ENCODE data around the gene SH3D19. TPM values are rescaled to one million over a fixed set of nuclear protein-coding genes. Genes with fewer than 3 reads are reported as not detected.

The SH3D19 gene, protein sequence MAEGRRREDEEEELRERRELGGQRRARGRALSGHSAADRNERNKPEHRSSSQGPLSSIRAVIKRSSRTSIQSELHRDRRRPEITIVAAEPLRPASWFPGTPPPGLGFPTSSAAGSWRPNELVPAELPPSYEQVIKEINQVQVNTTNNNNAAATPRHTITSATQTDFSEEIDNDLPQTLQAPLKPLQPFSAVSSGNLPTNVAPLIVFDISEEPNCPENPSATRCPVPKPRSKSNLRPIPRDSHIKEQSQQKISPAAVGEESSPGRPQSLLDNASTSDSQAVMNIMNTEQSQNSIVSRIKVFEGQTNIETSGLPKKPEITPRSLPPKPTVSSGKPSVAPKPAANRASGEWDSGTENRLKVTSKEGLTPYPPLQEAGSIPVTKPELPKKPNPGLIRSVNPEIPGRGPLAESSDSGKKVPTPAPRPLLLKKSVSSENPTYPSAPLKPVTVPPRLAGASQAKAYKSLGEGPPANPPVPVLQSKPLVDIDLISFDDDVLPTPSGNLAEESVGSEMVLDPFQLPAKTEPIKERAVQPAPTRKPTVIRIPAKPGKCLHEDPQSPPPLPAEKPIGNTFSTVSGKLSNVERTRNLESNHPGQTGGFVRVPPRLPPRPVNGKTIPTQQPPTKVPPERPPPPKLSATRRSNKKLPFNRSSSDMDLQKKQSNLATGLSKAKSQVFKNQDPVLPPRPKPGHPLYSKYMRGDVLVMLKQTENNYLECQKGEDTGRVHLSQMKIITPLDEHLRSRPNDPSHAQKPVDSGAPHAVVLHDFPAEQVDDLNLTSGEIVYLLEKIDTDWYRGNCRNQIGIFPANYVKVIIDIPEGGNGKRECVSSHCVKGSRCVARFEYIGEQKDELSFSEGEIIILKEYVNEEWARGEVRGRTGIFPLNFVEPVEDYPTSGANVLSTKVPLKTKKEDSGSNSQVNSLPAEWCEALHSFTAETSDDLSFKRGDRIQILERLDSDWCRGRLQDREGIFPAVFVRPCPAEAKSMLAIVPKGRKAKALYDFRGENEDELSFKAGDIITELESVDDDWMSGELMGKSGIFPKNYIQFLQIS
- 18.8 and 19.1 TPM in 2 replicates for polyA plus RNA-seq (2013)

DNA sequence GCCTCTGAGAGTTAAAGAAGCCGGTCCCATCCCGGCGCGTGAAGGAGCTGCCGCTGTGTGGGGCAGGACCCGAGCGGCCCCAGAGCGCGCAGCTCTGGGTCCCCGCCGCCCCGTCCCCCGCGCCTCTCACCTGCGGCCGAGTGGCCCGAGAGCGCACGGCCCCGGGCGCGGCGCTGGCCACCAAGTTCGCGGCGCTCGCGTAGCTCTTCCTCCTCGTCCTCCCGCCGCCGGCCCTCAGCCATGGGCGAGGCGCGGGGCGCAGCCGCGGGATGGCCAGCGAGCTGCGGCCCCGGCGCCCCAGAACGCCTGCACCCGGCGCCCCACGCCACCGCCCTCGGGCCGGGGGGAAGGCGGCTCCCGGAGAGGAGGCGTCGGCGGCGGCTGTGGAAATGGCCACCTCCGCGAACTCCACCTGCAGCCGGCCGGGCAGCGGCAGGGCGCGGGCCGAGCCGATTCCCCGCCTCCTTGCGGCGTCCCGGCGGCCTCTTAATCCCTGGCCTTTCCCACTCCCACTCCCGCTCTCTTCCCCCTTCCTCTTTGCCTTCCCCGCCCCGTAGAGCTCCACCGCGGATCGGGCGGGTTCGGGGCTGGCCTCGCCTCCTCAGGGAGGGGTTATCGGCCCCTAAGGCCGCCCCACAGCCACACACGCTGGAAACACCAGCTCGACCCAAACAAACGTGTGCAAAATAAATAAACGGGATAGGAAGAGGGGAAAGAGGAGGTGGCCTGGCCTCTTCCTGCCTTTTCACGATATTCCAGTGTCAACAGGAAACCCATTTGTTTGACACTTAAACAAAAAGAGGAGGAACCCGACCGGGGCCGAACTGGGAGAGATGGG lies at the start of gene SH3D19:
TSS of gene SH3D19 (minus strand) at position 495 of the 838 bp plus-strand sequence. CDS start at position 242, 253 bp downstream.
- Histone ChIP-seq H3K4me1 (ENCODE audit: control insufficient read depth in 1 of 2, insufficient read depth in 2 of 2, low read length in 2 of 2) (peaks cover 0 to 5% of the 10 kb centered on the region in 2 experiments), H3K18ac (ENCODE audit: low read length) (peak within 1 kb of the TSS; percentile 44), H3K4me2 (ENCODE audit: low read length) (peak within 1 kb of the TSS; percentile 79), H2AK5ac (ENCODE audit: low read length) (no peak within 1 kb of the TSS), H3K36me3 (ENCODE audit: control insufficient read depth in 1 of 2, insufficient read depth in 2 of 2, low read length in 2 of 2) (no peaks in the 10 kb centered on the region), H4K91ac (ENCODE audit: low read depth, low read length) (peak within 1 kb of the TSS; percentile 58), H3K9me3 (ENCODE audit: insufficient read depth, low read depth, low read length) (no peaks in the 10 kb centered on the region), H3K79me2 (ENCODE audit: control insufficient read depth, insufficient read depth, low read length, poor library complexity) (peaks cover 7% of the 10 kb centered on the region), H2AFZ (ENCODE audit: insufficient read depth, low read length, poor library complexity) (peak within 1 kb of the TSS; percentile 64), H4K8ac (ENCODE audit: low read depth, low read length) (peak within 1 kb of the TSS; percentile 40), H3K23ac (ENCODE audit: low read length) (no peak within 1 kb of the TSS), H2BK120ac (ENCODE audit: insufficient read depth, low read length, poor library complexity) (peak within 1 kb of the TSS; percentile 62), H3K9ac (ENCODE audit: low read length) (peak within 1 kb of the TSS; percentile 80), H2BK5ac (ENCODE audit: low read depth, low read length, poor library complexity) (peak within 1 kb of the TSS; percentile 55), H3K27me3 (ENCODE audit: insufficient read depth, low read length) (no peaks in the 10 kb centered on the region), H4K12ac (ENCODE audit: low read depth, low read length) (peak within 1 kb of the TSS; percentile 67), H3K4me3 (ENCODE audit: low read depth, low read length) (peak within 1 kb of the TSS; percentile 83), H2BK12ac (ENCODE audit: low read length) (no peak within 1 kb of the TSS), H3K79me1 (ENCODE audit: low read length) (peaks cover 12% of the 10 kb centered on the region), H3K27ac (ENCODE audit: low read depth, low read length) (peak within 1 kb of the TSS; percentile 85), H3K4ac (ENCODE audit: low read depth, low read length) (peak within 1 kb of the TSS; percentile 31), H3K14ac (ENCODE audit: low read length) (peak within 1 kb of the TSS; percentile 48)
- no CpG with 5 or more reads among the region's 88 CpGs for WGBS (ENCODE audit: extremely low coverage, insufficient coverage, insufficient read length)
- peak; percentile 73 to 84 for DNase-seq

DNA sequence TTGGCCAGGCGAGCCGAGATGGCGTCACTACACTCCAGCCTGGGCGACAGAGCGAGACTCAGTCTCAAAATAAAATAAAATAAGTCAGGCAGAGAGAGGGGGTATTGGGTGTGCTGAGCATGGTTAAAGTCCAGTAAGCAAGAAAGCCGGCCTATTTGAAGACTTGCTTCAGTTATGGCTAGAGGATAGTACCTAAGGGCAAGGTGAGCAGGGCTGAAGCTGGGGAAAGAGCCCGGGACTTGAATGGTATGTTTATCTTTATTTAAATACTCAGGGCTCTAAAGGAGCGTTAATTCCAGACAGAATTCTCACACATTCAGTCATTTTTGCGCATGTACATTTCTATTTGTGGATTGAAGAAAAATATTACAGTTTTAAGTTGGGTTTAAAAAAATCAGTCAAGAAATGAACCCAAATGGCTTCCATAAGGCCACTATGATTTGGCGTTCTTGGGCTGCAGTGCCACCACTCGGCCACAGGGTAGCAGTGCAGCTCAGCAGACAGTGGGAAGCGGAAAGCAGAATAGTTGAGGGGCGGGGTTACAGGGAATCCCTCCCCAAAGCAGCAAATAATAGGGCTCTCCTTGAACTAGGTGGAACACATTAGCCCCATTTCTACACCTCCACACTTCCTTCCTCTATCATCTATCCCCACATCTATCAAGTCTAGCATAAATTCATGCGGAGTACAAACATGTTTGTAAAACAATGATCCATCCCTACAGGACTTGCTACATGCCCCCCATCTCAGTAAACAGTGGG lies 37.2 kb upstream of the SH3D19 start:
- H4K8ac ChIP-seq (ENCODE audit: low read depth, low read length), result no peak overlapping the region
- no peak overlapping the region for H3K18ac ChIP-seq (ENCODE audit: low read length)
- H3K79me2 ChIP-seq (ENCODE audit: control insufficient read depth, insufficient read depth, low read length, poor library complexity), result no peaks in the 10 kb centered on the region
- H3K79me1 ChIP-seq (ENCODE audit: low read length), result no peaks in the 10 kb centered on the region
- H3K4me2 ChIP-seq (ENCODE audit: low read length), result no peak overlapping the region
- peak; percentile 67 to 91 for DNase-seq
- no peak overlapping the region for H3K23ac ChIP-seq (ENCODE audit: low read length)
- H3K4me1 ChIP-seq (ENCODE audit: control insufficient read depth in 1 of 2, insufficient read depth in 2 of 2, low read length in 2 of 2), result no peaks in the 10 kb centered on the region
- no peak overlapping the region for H4K12ac ChIP-seq (ENCODE audit: low read depth, low read length)
- H3K4me3 ChIP-seq (ENCODE audit: low read depth, low read length), result no peak overlapping the region
- H4K91ac ChIP-seq (ENCODE audit: low read depth, low read length), result no peak overlapping the region
- no peaks in the 10 kb centered on the region for H3K36me3 ChIP-seq (ENCODE audit: control insufficient read depth in 1 of 2, insufficient read depth in 2 of 2, low read length in 2 of 2)
- no peaks in the 10 kb centered on the region for H3K9me3 ChIP-seq (ENCODE audit: insufficient read depth, low read depth, low read length)
- WGBS (ENCODE audit: extremely low coverage, insufficient coverage, insufficient read length), result no CpG with 5 or more reads among the region's 14 CpGs
- no peak overlapping the region for H3K9ac ChIP-seq (ENCODE audit: low read length)
- no peak overlapping the region for H2AFZ ChIP-seq (ENCODE audit: insufficient read depth, low read length, poor library complexity)
- H3K4ac ChIP-seq (ENCODE audit: low read depth, low read length), result no peak overlapping the region
- H2BK12ac ChIP-seq (ENCODE audit: low read length), result no peak overlapping the region
- no peak overlapping the region for H2BK120ac ChIP-seq (ENCODE audit: insufficient read depth, low read length, poor library complexity)
- H3K27ac ChIP-seq (ENCODE audit: low read depth, low read length), result no peak overlapping the region
- H2AK5ac ChIP-seq (ENCODE audit: low read length), result no peak overlapping the region
- no peak overlapping the region for H3K14ac ChIP-seq (ENCODE audit: low read length)
- H2BK5ac ChIP-seq (ENCODE audit: low read depth, low read length, poor library complexity), result no peak overlapping the region
- no peaks in the 10 kb centered on the region for H3K27me3 ChIP-seq (ENCODE audit: insufficient read depth, low read length)

DNA sequence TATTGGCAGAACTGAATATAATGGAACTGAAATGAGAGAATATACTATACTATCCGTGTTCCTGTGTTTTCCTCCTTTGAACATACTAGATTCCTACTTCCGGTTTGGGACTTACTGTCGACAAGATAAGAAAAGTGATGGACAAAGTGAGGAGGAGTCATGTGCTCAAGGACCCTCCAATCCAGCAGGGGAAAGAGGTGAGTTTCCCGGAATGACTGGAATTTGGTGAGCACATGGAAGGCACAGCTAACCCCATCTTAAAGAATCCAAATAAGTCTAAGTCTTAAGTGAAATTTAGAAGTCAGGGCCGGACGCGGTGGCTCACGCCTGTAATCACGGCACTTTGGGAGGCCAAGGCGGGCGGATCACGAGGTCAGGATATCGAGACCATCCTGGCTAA lies 36.6 kb upstream of the SH3D19 start:
- no CpG with 5 or more reads among the region's 13 CpGs for WGBS (ENCODE audit: extremely low coverage, insufficient coverage, insufficient read length)
- Histone ChIP-seq H4K91ac (ENCODE audit: low read depth, low read length) (no peak overlapping the region), H3K79me2 (ENCODE audit: control insufficient read depth, insufficient read depth, low read length, poor library complexity) (no peaks in the 10 kb centered on the region), H3K4me2 (ENCODE audit: low read length) (no peak overlapping the region), H3K27me3 (ENCODE audit: insufficient read depth, low read length) (no peaks in the 10 kb centered on the region), H2BK120ac (ENCODE audit: insufficient read depth, low read length, poor library complexity) (no peak overlapping the region), H3K14ac (ENCODE audit: low read length) (no peak overlapping the region), H2BK5ac (ENCODE audit: low read depth, low read length, poor library complexity) (no peak overlapping the region), H3K79me1 (ENCODE audit: low read length) (no peaks in the 10 kb centered on the region), H3K4ac (ENCODE audit: low read depth, low read length) (no peak overlapping the region), H3K23ac (ENCODE audit: low read length) (no peak overlapping the region), H3K27ac (ENCODE audit: low read depth, low read length) (no peak overlapping the region), H2AFZ (ENCODE audit: insufficient read depth, low read length, poor library complexity) (no peak overlapping the region), H3K36me3 (ENCODE audit: control insufficient read depth in 1 of 2, insufficient read depth in 2 of 2, low read length in 2 of 2) (no peaks in the 10 kb centered on the region), H3K9ac (ENCODE audit: low read length) (no peak overlapping the region), H3K9me3 (ENCODE audit: insufficient read depth, low read depth, low read length) (no peaks in the 10 kb centered on the region), H2AK5ac (ENCODE audit: low read length) (no peak overlapping the region), H4K8ac (ENCODE audit: low read depth, low read length) (no peak overlapping the region), H4K12ac (ENCODE audit: low read depth, low read length) (no peak overlapping the region), H2BK12ac (ENCODE audit: low read length) (no peak overlapping the region), H3K18ac (ENCODE audit: low read length) (no peak overlapping the region), H3K4me1 (ENCODE audit: control insufficient read depth in 1 of 2, insufficient read depth in 2 of 2, low read length in 2 of 2) (no peaks in the 10 kb centered on the region), H3K4me3 (ENCODE audit: low read depth, low read length) (no peak overlapping the region)
- no peak for DNase-seq

All from trophoblast cell (in vitro differentiated cells and primary cell).